Mesenchymal stem cell (in vitro differentiated cells and primary cell): ENCODE results near the gene TESK2.

ENCODE experiments used
- DNase-seq: peaks from one replicate; pipeline ENCODE4 v3.0.0-alpha.2; 2013
- H2AFZ ChIP-seq: one replicate; pipeline ENCODE4 v1.6.1; 2013; ENCODE audit warnings: low read depth, mild to moderate bottlenecking, control low read depth, inconsistent platforms, low read length, moderate library complexity
- H2AK5ac ChIP-seq: 2 replicates; pipeline ENCODE4 v1.6.1; 2013; ENCODE audit warnings: low read length, moderate library complexity, mild to moderate bottlenecking, inconsistent platforms; ENCODE audit not compliant: severe bottlenecking
- H2BK120ac ChIP-seq: one replicate; pipeline ENCODE4 v1.6.1; 2013; ENCODE audit warnings: low read depth, mild to moderate bottlenecking, inconsistent platforms, low read length, moderate library complexity
- H2BK12ac ChIP-seq, 2 experiments: one replicate each; pipeline ENCODE4 v1.6.1; 2013; ENCODE audit warnings: inconsistent platforms in 2 of 2, low read length in 2 of 2, mild to moderate bottlenecking in 2 of 2, moderate library complexity in 2 of 2, control low read depth in 1 of 2
- H2BK15ac ChIP-seq: one replicate; pipeline ENCODE4 v1.6.1; 2013; ENCODE audit warnings: mild to moderate bottlenecking, low read depth, inconsistent platforms; ENCODE audit not compliant: poor library complexity, severe bottlenecking
- H2BK5ac ChIP-seq: 2 replicates; pipeline ENCODE4 v1.6.1; 2013; ENCODE audit warnings: low read depth, mild to moderate bottlenecking, low read length, control low read depth, inconsistent platforms; ENCODE audit not compliant: poor library complexity, severe bottlenecking
- H3K14ac ChIP-seq, 2 experiments: one replicate each; pipeline ENCODE4 v1.6.1; 2013; ENCODE audit warnings: inconsistent platforms in 2 of 2, low read length in 2 of 2, control low read depth in 1 of 2, mild to moderate bottlenecking in 1 of 2, moderate library complexity in 1 of 2
- H3K18ac ChIP-seq, 2 experiments: one replicate each; pipeline ENCODE4 v1.6.1; 2013; ENCODE audit warnings: inconsistent platforms in 2 of 2, low read length in 2 of 2, control low read depth in 1 of 2, low read depth in 1 of 2, mild to moderate bottlenecking in 1 of 2
- H3K23ac ChIP-seq, 2 experiments: one replicate each; pipeline ENCODE4 v1.6.1; 2013; ENCODE audit warnings: inconsistent platforms in 2 of 2, low read length in 2 of 2, mild to moderate bottlenecking in 2 of 2, moderate library complexity in 2 of 2, control low read depth in 1 of 2
- H3K27ac ChIP-seq: 2 replicates; pipeline ENCODE4 v1.5.1; 2013; ENCODE audit warnings: mild to moderate bottlenecking, moderate library complexity, low read length, control low read depth, inconsistent platforms; ENCODE audit not compliant: poor library complexity, severe bottlenecking
- H3K27me3 ChIP-seq, 2 experiments: 2 replicates each; pipeline versions ENCODE4 v1.6.1 to v1.7.0; 2013; ENCODE audit warnings: low read length in 2 of 2, mild to moderate bottlenecking in 2 of 2, moderate library complexity in 2 of 2, control low read depth in 1 of 2, inconsistent platforms in 1 of 2; ENCODE audit not compliant: control insufficient read depth in 1 of 2, insufficient read depth in 1 of 2
- H3K36me3 ChIP-seq, 2 experiments: 2 replicates each; pipeline versions ENCODE4 v1.6.1 to v1.7.0; 2013; ENCODE audit warnings: low read length in 2 of 2, control low read depth in 1 of 2, inconsistent platforms in 1 of 2, low read depth in 1 of 2, mild to moderate bottlenecking in 1 of 2; ENCODE audit not compliant: insufficient read depth in 2 of 2, control insufficient read depth in 1 of 2
- H3K4ac ChIP-seq, 2 experiments: one replicate each; pipeline ENCODE4 v1.6.1; 2013; ENCODE audit warnings: inconsistent platforms in 2 of 2, low read length in 2 of 2, mild to moderate bottlenecking in 2 of 2, moderate library complexity in 2 of 2, control low read depth in 1 of 2, low read depth in 1 of 2
- H3K4me1 ChIP-seq: 2 replicates; pipeline ENCODE4 v1.6.1; 2013; ENCODE audit warnings: low read depth, low read length, control low read depth; ENCODE audit not compliant: control insufficient read depth, insufficient read depth
- H3K4me2 ChIP-seq: 2 replicates; pipeline ENCODE4 v1.6.1; 2013; ENCODE audit warnings: low read length, mild to moderate bottlenecking, inconsistent platforms; ENCODE audit not compliant: poor library complexity, severe bottlenecking
- H3K4me3 ChIP-seq, 2 experiments: 2 replicates each; pipeline versions ENCODE4 v1.5.1 to v1.7.0; 2013; ENCODE audit warnings: low read length in 2 of 2, mild to moderate bottlenecking in 2 of 2, control low read depth in 1 of 2, low read depth in 1 of 2; ENCODE audit not compliant: insufficient read depth in 1 of 2
- H3K79me1 ChIP-seq: replicated peaks from 2 replicates; pipeline ENCODE4 v1.6.1; 2013; ENCODE audit warnings: mild to moderate bottlenecking, control low read depth, low read length, inconsistent platforms; ENCODE audit not compliant: poor library complexity, severe bottlenecking
- H3K9ac ChIP-seq: 2 replicates; pipeline ENCODE4 v1.7.0; 2013; ENCODE audit warnings: mild to moderate bottlenecking, low read length, moderate library complexity
- H3K9me3 ChIP-seq: 2 replicates; pipeline ENCODE4 v1.7.0; 2013; ENCODE audit warnings: mild to moderate bottlenecking, low read length; ENCODE audit not compliant: control insufficient read depth
- H4K8ac ChIP-seq: one replicate; pipeline ENCODE4 v1.6.1; 2013; ENCODE audit warnings: inconsistent platforms, mild to moderate bottlenecking, low read length, moderate library complexity
- H4K91ac ChIP-seq: one replicate; pipeline ENCODE4 v1.6.1; 2013; ENCODE audit warnings: mild to moderate bottlenecking, low read length, inconsistent platforms
- WGBS: methylation state at CpG from one replicate; pipeline ENCODE4 v1.1.7; 2013; ENCODE audit warnings: mixed read lengths; 5-methylcytosine and 5-hydroxymethylcytosine counted together

The TESK2 gene

GRCh38 chr1:45488666-45489377 is 2.1 kb downstream of the TESK2 start:
- no peak overlapping the region for H3K18ac ChIP-seq
- no peak overlapping the region for H3K27ac ChIP-seq
- H4K91ac ChIP-seq = no peak overlapping the region
- WGBS = 68% methylated on average over 10 of the region's 10 CpGs
- peaks cover 4% of the 10 kb centered on the region for H3K4me1 ChIP-seq
- H2AK5ac ChIP-seq = no peak overlapping the region
- H3K9ac ChIP-seq = no peak overlapping the region
- no peak for DNase-seq
- no peak overlapping the region for H2BK5ac ChIP-seq
- H4K8ac ChIP-seq = no peak overlapping the region
- no peak overlapping the region for H2BK12ac ChIP-seq
- peaks cover 0 to 8% of the 10 kb centered on the region in 2 experiments for H3K27me3 ChIP-seq
- H3K4me2 ChIP-seq = no peak overlapping the region
- no peak overlapping the region for H2BK15ac ChIP-seq
- no peaks in the 10 kb centered on the region for H3K9me3 ChIP-seq
- H2AFZ ChIP-seq = no peak overlapping the region
- no peak overlapping the region for H3K14ac ChIP-seq
- no peak overlapping the region for H3K4ac ChIP-seq
- no peaks in the 10 kb centered on the region for H3K79me1 ChIP-seq
- H2BK120ac ChIP-seq = no peak overlapping the region
- no peak overlapping the region for H3K23ac ChIP-seq
- H3K4me3 ChIP-seq = no peak overlapping the region
- no peaks in the 10 kb centered on the region for H3K36me3 ChIP-seq

GRCh38 chr1:45485949-45486348 is 5.0 kb downstream of the TESK2 start:
- no peaks in the 10 kb centered on the region for H3K9me3 ChIP-seq
- no peak overlapping the region for H2AFZ ChIP-seq
- no peak overlapping the region for H2AK5ac ChIP-seq
- H3K9ac ChIP-seq = no peak overlapping the region
- no peak overlapping the region for H3K4me2 ChIP-seq
- H3K18ac ChIP-seq = no peak overlapping the region
- H3K36me3 ChIP-seq = no peaks in the 10 kb centered on the region
- H3K23ac ChIP-seq = no peak overlapping the region
- no peak overlapping the region for H2BK12ac ChIP-seq
- H2BK120ac ChIP-seq = no peak overlapping the region
- H3K79me1 ChIP-seq = no peaks in the 10 kb centered on the region
- H3K27ac ChIP-seq = no peak overlapping the region
- no peak overlapping the region for H4K8ac ChIP-seq
- no peak overlapping the region for H3K4ac ChIP-seq
- H2BK5ac ChIP-seq = no peak overlapping the region
- peaks cover 0 to 8% of the 10 kb centered on the region in 2 experiments for H3K27me3 ChIP-seq
- no peak overlapping the region for H3K14ac ChIP-seq
- H2BK15ac ChIP-seq = no peak overlapping the region
- no peak overlapping the region for H3K4me3 ChIP-seq
- no peak for DNase-seq
- no peak overlapping the region for H4K91ac ChIP-seq
- no peaks in the 10 kb centered on the region for H3K4me1 ChIP-seq

GRCh38 chr1:45479039-45479748 is 11.8 kb downstream of the TESK2 start:
- Histone ChIP-seq H2AFZ (no peak overlapping the region), H3K9ac (no peak overlapping the region), H3K4me1 (no peaks in the 10 kb centered on the region), H3K9me3 (no peaks in the 10 kb centered on the region), H3K4ac (no peak overlapping the region), H2BK15ac (no peak overlapping the region), H3K14ac (no peak overlapping the region), H3K27me3 (no peaks in the 10 kb centered on the region), H2BK120ac (no peak overlapping the region), H4K91ac (no peak overlapping the region), H3K79me1 (no peaks in the 10 kb centered on the region), H3K18ac (no peak overlapping the region), H3K27ac (no peak overlapping the region), H4K8ac (no peak overlapping the region), H3K4me2 (no peak overlapping the region), H2BK12ac (no peak overlapping the region), H3K23ac (no peak overlapping the region), H2AK5ac (no peak overlapping the region), H2BK5ac (no peak overlapping the region), H3K4me3 (no peak overlapping the region), H3K36me3 (no peaks in the 10 kb centered on the region)
- no CpG with 5 or more reads among the region's 5 CpGs for WGBS
- DNase-seq = no peak

- Histone ChIP-seq H3K27me3 (no peaks in the 10 kb centered on the region), H2AK5ac (no peak overlapping the region), H3K27ac (no peak overlapping the region), H3K4me1 (no peaks in the 10 kb centered on the region), H2BK12ac (no peak overlapping the region), H3K14ac (no peak overlapping the region), H3K4me2 (no peak overlapping the region), H3K9me3 (no peaks in the 10 kb centered on the region), H3K9ac (no peak overlapping the region), H2BK5ac (no peak overlapping the region), H3K4ac (no peak overlapping the region), H3K18ac (no peak overlapping the region), H3K79me1 (no peaks in the 10 kb centered on the region), H3K4me3 (no peak overlapping the region), H2BK15ac (no peak overlapping the region), H4K8ac (no peak overlapping the region), H2BK120ac (no peak overlapping the region), H2AFZ (no peak overlapping the region), H3K36me3 (no peaks in the 10 kb centered on the region), H4K91ac (no peak overlapping the region), H3K23ac (no peak overlapping the region)
- DNase-seq = no peak
- WGBS = 94% methylated on average over 3 of the region's 4 CpGs
Observed at GRCh38 chr1:45478121-45478814, 12.7 kb downstream of the TESK2 start.
